ENCODE data around the gene CHPF.

DNA sequence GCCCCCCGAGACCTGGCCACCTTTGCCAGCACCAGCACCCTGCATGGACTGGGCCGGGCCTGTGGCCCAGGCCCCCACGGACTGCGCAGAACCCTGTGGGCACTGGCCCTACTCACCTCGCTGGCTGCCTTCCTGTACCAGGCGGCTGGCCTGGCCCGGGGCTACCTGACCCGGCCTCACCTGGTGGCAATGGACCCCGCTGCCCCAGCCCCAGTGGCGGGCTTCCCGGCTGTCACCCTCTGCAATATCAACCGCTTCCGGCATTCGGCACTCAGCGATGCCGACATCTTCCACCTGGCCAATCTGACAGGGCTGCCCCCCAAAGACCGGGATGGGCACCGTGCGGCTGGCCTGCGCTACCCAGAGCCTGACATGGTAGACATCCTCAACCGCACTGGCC lies 28.8 kb downstream of the CHPF start:
- TF ChIP-seq POLR2AphosphoS5 (IDR thresholded peaks at IDR 0.05; ENCODE audit: low read depth, low read length): no peak
- no peak for TF ChIP-seq TAF1 (IDR thresholded peaks at IDR 0.05; ENCODE audit: borderline replicate concordance, insufficient read depth, low read length)
- TF ChIP-seq, protein P1, sequence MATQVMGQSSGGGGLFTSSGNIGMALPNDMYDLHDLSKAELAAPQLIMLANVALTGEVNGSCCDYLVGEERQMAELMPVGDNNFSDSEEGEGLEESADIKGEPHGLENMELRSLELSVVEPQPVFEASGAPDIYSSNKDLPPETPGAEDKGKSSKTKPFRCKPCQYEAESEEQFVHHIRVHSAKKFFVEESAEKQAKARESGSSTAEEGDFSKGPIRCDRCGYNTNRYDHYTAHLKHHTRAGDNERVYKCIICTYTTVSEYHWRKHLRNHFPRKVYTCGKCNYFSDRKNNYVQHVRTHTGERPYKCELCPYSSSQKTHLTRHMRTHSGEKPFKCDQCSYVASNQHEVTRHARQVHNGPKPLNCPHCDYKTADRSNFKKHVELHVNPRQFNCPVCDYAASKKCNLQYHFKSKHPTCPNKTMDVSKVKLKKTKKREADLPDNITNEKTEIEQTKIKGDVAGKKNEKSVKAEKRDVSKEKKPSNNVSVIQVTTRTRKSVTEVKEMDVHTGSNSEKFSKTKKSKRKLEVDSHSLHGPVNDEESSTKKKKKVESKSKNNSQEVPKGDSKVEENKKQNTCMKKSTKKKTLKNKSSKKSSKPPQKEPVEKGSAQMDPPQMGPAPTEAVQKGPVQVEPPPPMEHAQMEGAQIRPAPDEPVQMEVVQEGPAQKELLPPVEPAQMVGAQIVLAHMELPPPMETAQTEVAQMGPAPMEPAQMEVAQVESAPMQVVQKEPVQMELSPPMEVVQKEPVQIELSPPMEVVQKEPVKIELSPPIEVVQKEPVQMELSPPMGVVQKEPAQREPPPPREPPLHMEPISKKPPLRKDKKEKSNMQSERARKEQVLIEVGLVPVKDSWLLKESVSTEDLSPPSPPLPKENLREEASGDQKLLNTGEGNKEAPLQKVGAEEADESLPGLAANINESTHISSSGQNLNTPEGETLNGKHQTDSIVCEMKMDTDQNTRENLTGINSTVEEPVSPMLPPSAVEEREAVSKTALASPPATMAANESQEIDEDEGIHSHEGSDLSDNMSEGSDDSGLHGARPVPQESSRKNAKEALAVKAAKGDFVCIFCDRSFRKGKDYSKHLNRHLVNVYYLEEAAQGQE (IDR thresholded peaks at IDR 0.05; ENCODE audit: insufficient read depth in 1 of 2, low read depth in 2 of 2, low read length in 2 of 2): no peak

Data from PFSK-1 (cell line).